ENCODE results near the gene SPATA9. TPM values are rescaled to one million over a fixed set of nuclear protein-coding genes. Genes with fewer than 3 reads are reported as not detected.

SPATA9 gene
- polyA plus RNA-seq, 1 of the 3 experiments (the other 2 are of a cell fraction), result 0.07 TPM

DNA sequence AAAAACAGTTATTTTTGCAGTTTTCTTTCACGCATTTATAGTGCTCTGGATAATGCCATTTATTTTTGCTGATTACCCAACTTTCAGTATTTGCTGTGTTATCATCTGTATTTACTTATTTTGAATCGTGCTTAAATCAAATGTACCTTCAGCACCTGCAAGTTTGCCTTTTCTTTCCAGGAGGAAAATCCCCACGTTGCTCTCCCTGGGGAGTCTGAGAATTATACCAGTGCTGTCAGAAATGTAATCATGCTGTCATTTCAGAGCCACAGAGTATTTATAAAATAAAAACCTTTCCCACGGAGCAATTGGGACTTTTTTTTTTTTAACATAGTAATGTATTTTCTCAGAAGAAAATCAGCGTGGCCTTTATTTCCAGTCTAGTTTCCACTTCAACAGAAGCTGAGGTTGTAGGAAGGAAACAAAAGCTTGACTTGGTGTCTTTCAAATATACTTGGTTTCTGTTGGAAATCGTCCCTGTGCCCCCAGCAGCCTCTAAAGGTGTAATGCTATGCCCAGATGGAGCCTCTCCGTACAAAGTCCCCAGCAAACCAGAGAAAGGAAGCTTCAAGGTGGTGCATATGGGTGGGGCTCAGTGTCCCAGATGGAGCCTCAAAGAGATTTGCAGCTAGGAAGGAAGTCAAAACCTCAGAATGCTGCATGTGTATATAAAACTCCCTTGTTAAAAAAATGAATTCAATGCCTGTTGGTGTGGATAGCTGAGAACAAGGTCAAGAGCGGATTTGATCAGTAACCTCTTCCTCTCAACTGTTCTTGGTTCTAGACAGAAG is 60.8 kb downstream of the SPATA9 start:
- no peak overlapping the region for H3K4me2 ChIP-seq
- H3K4me3 ChIP-seq (ENCODE audit: low read depth in 2 of 2, low read length in 1 of 2), result no peak overlapping the region
- TF ChIP-seq, protein P1, sequence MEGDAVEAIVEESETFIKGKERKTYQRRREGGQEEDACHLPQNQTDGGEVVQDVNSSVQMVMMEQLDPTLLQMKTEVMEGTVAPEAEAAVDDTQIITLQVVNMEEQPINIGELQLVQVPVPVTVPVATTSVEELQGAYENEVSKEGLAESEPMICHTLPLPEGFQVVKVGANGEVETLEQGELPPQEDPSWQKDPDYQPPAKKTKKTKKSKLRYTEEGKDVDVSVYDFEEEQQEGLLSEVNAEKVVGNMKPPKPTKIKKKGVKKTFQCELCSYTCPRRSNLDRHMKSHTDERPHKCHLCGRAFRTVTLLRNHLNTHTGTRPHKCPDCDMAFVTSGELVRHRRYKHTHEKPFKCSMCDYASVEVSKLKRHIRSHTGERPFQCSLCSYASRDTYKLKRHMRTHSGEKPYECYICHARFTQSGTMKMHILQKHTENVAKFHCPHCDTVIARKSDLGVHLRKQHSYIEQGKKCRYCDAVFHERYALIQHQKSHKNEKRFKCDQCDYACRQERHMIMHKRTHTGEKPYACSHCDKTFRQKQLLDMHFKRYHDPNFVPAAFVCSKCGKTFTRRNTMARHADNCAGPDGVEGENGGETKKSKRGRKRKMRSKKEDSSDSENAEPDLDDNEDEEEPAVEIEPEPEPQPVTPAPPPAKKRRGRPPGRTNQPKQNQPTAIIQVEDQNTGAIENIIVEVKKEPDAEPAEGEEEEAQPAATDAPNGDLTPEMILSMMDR (IDR thresholded peaks at IDR 0.05), result no peak
- TF ChIP-seq FOXM1 (IDR thresholded peaks at IDR 0.05; ENCODE audit: low read depth), result no peak
- TF ChIP-seq, protein P2, sequence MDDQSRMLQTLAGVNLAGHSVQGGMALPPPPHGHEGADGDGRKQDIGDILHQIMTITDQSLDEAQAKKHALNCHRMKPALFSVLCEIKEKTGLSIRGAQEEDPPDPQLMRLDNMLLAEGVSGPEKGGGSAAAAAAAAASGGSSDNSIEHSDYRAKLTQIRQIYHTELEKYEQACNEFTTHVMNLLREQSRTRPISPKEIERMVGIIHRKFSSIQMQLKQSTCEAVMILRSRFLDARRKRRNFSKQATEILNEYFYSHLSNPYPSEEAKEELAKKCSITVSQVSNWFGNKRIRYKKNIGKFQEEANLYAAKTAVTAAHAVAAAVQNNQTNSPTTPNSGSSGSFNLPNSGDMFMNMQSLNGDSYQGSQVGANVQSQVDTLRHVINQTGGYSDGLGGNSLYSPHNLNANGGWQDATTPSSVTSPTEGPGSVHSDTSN (IDR thresholded peaks at IDR 0.05), result no peak
- TF ChIP-seq ELF1 (IDR thresholded peaks at IDR 0.05), result no peak
- TF ChIP-seq JUND (IDR thresholded peaks at IDR 0.05), result no peak
- no peak for TF ChIP-seq TCF12 (IDR thresholded peaks at IDR 0.05)
- no peak for TF ChIP-seq RXRA (IDR thresholded peaks at IDR 0.05; ENCODE audit: borderline replicate concordance, low read depth)
- TF ChIP-seq, protein P3, sequence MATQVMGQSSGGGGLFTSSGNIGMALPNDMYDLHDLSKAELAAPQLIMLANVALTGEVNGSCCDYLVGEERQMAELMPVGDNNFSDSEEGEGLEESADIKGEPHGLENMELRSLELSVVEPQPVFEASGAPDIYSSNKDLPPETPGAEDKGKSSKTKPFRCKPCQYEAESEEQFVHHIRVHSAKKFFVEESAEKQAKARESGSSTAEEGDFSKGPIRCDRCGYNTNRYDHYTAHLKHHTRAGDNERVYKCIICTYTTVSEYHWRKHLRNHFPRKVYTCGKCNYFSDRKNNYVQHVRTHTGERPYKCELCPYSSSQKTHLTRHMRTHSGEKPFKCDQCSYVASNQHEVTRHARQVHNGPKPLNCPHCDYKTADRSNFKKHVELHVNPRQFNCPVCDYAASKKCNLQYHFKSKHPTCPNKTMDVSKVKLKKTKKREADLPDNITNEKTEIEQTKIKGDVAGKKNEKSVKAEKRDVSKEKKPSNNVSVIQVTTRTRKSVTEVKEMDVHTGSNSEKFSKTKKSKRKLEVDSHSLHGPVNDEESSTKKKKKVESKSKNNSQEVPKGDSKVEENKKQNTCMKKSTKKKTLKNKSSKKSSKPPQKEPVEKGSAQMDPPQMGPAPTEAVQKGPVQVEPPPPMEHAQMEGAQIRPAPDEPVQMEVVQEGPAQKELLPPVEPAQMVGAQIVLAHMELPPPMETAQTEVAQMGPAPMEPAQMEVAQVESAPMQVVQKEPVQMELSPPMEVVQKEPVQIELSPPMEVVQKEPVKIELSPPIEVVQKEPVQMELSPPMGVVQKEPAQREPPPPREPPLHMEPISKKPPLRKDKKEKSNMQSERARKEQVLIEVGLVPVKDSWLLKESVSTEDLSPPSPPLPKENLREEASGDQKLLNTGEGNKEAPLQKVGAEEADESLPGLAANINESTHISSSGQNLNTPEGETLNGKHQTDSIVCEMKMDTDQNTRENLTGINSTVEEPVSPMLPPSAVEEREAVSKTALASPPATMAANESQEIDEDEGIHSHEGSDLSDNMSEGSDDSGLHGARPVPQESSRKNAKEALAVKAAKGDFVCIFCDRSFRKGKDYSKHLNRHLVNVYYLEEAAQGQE (IDR thresholded peaks at IDR 0.05; ENCODE audit: low read depth, low read length), result no peak
- TF ChIP-seq, protein P4, sequence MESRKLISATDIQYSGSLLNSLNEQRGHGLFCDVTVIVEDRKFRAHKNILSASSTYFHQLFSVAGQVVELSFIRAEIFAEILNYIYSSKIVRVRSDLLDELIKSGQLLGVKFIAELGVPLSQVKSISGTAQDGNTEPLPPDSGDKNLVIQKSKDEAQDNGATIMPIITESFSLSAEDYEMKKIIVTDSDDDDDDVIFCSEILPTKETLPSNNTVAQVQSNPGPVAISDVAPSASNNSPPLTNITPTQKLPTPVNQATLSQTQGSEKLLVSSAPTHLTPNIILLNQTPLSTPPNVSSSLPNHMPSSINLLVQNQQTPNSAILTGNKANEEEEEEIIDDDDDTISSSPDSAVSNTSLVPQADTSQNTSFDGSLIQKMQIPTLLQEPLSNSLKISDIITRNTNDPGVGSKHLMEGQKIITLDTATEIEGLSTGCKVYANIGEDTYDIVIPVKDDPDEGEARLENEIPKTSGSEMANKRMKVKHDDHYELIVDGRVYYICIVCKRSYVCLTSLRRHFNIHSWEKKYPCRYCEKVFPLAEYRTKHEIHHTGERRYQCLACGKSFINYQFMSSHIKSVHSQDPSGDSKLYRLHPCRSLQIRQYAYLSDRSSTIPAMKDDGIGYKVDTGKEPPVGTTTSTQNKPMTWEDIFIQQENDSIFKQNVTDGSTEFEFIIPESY (IDR thresholded peaks at IDR 0.05; ENCODE audit: borderline replicate concordance, low read depth), result no peak
- TF ChIP-seq RCOR1 (IDR thresholded peaks at IDR 0.05; ENCODE audit: low read length), result no peak
- TF ChIP-seq FOSL2 (IDR thresholded peaks at IDR 0.05; ENCODE audit: borderline replicate concordance, low read depth), result no peak
- ChIA-PET POLR2A (interaction anchor here (0.9 kb wide), 1 partner anchor 9 kb away, joined by 3 read pairs; no protein-coding TSS in a partner anchor), CTCF (interaction anchor here (0.7 to 2.0 kb wide), 4 partner anchors 10 to 339 kb away, joined by 3 to 8 read pairs (median 5); partner anchors contain the start of gene ELL2)
- no peaks in the 10 kb centered on the region for H3K79me2 ChIP-seq (ENCODE audit: insufficient read depth)
- H4K20me1 ChIP-seq (ENCODE audit: insufficient read depth), result no peaks in the 10 kb centered on the region
- peaks cover 0 to 3% of the 10 kb centered on the region in 2 experiments; a peak in 2 of 4 replicates for H3K4me1 ChIP-seq (ENCODE audit: control insufficient read depth in 1 of 2, insufficient read depth in 2 of 2, low read depth in 1 of 2, low read length in 1 of 2)
- WGBS (ENCODE audit: low lambda C conversion rate), result 90% methylated on average over 8 of the region's 8 CpGs
- H3K9ac ChIP-seq, result no peak overlapping the region
- H3F3A ChIP-seq (replicated peaks; ENCODE audit: insufficient read depth), result no peaks in the 10 kb centered on the region
- no peak overlapping the region for H2AFZ ChIP-seq (ENCODE audit: low read depth)
- no peaks in the 10 kb centered on the region for H3K36me3 ChIP-seq (replicated peaks in 1 of 2; ENCODE audit: control insufficient read depth in 1 of 2, insufficient read depth in 2 of 2, low read length in 1 of 2)
- H3K27me3 ChIP-seq (ENCODE audit: insufficient read depth), result no peaks in the 10 kb centered on the region
- no peaks in the 10 kb centered on the region for H3K9me3 ChIP-seq
- H3K27ac ChIP-seq (ENCODE audit: low read depth in 2 of 2, low read length in 1 of 2), result no peak overlapping the region
- DNase-seq, result no peak
- H3K9me2 ChIP-seq, result no peaks in the 10 kb centered on the region
